K562 (cell line): Measurements from ENCODE around the gene CCNB1. TPM values are rescaled to one million over a fixed set of nuclear protein-coding genes. Genes with fewer than 3 reads are reported as not detected.

ENCODE experiments used
- ASH1L ChIP-seq: fragments of 450-650 bp; IDR thresholded peaks from 2 replicates; pipeline ENCODE4 v1.6.1; 2018; ENCODE audit warnings: borderline replicate concordance, mild to moderate bottlenecking, low read depth; ENCODE audit not compliant: partially characterized antibody
- BCL6 ChIP-seq: fragments of 250-450 bp; sonication (Bioruptor Pico); IDR thresholded peaks from 2 replicates; pipeline ENCODE4 v1.4.0; 2020
- DEAF1 ChIP-seq: fragments of 450-650 bp; formaldehyde crosslinking; IDR thresholded peaks from 2 replicates; pipeline ENCODE4 v1.4.0; 2020; ENCODE audit warnings: mild to moderate bottlenecking, moderate library complexity
- FOXK2 ChIP-seq, 2 experiments: fragments of 450-650 bp; IDR thresholded peaks in 1 of 2; conservative IDR thresholded peaks in 1 of 2; 2 replicates each; pipeline ENCODE4 v1.6.1; 2016; ENCODE audit warnings: low read depth in 2 of 2, mild to moderate bottlenecking in 1 of 2
- KDM5B ChIP-seq: fragments of 200-600 bp; sonication (generic); IDR thresholded peaks from 2 replicates; pipeline ENCODE4 v1.6.1; 2012; ENCODE audit warnings: low read depth, mild to moderate bottlenecking, moderate library complexity, low read length, control low read depth, inconsistent platforms; ENCODE audit not compliant: insufficient replicate concordance
- MCM7 ChIP-seq, 2 experiments: fragments of 450-650 bp; IDR thresholded peaks; 2 replicates each; pipeline ENCODE4 v1.6.1; 2016 to 2018
- NCOR1 ChIP-seq: fragments of 450-650 bp; IDR thresholded peaks from 2 replicates; pipeline ENCODE4 v1.6.1; 2016; ENCODE audit warnings: mild to moderate bottlenecking, moderate library complexity
- NR2C1 ChIP-seq, 2 experiments: fragments of 450-650 bp; IDR thresholded peaks; 2 replicates each; pipeline ENCODE4 v1.6.1; 2017; ENCODE audit warnings: mild to moderate bottlenecking in 2 of 2, antibody characterized with exemption in 1 of 2, inconsistent platforms in 1 of 2, missing compliant biosample characterization in 1 of 2, missing genetic modification characterization in 1 of 2
- PML ChIP-seq: IDR thresholded peaks from 2 replicates; pipeline ENCODE4 v1.6.1; 2012; ENCODE audit warnings: low read length, inconsistent platforms
- RBM17 ChIP-seq: fragments of 200-400 bp; formaldehyde crosslinking; IDR thresholded peaks from 2 replicates; pipeline ENCODE4 v1.6.1; 2017; ENCODE audit warnings: low read depth, mild to moderate bottlenecking, low read length, borderline replicate concordance
- TGIF2 ChIP-seq: sonication (generic); formaldehyde crosslinking; IDR thresholded peaks from 2 replicates; pipeline ENCODE4 v1.8.1; 2022; ENCODE audit warnings: mild to moderate bottlenecking, missing genetic modification reagents, moderate library complexity
- USF1 ChIP-seq: sonication (generic); formaldehyde crosslinking; IDR thresholded peaks from 2 replicates; pipeline ENCODE4 v1.9.0; 2022; ENCODE audit warnings: mild to moderate bottlenecking, missing genetic modification reagents
- ZBTB43 ChIP-seq: sonication (generic); formaldehyde crosslinking; IDR thresholded peaks from 2 replicates; pipeline ENCODE4 v1.8.0; 2023; ENCODE audit warnings: mild to moderate bottlenecking, missing genetic modification reagents
- ZNF324 ChIP-seq: fragments of 250-450 bp; sonication (Bioruptor Pico); IDR thresholded peaks from 2 replicates; pipeline ENCODE4 v1.4.0; 2020; ENCODE audit warnings: mild to moderate bottlenecking
- ZNF395 ChIP-seq: fragments of 200-800 bp; sonication (Bioruptor generic); IDR thresholded peaks from 2 replicates; pipeline ENCODE4 v1.6.1; 2017; ENCODE audit warnings: missing genetic modification characterization, missing compliant biosample characterization
- polyA plus RNA-seq, 8 experiments: library from polyadenylated mRNA; depleted of rRNA in 4 of 8; stranded (reverse) in 5 of 8; unstranded in 3 of 8; fragments of >200 nt; fragmentation: Nextera tagmentation in 2 of 8; fragmentation: Illumina TruSeq in 1 of 8; extraction: Ambion mirVana in 2 of 8; extraction: Trizol in 1 of 8; gene quantifications; 2 replicates each; pipeline versions ENCODE4 v1.2.1 to v1.2.3, GENCODE V29; 2011 to 2014; ENCODE audit warnings: inconsistent platforms in 1 of 8, missing spikeins in 1 of 8
- total RNA-seq, 7 experiments: library from RNA; depleted of rRNA in 6 of 7; stranded (reverse); fragments of >200 nt in 6 of 7; fragmentation: Illumina TruSeq in 2 of 7; extraction: Trizol in 2 of 7; gene quantifications; 2 replicates each; pipeline versions ENCODE4 v1.2.1 to v1.2.3, GENCODE V29; 2011 to 2021; ENCODE audit warnings: low replicate concordance in 1 of 7
- TF ChIP-seq, protein P1 (sequence below): fragments of 250-450 bp; sonication (Bioruptor Pico); IDR thresholded peaks from 2 replicates; pipeline ENCODE4 v1.6.1; 2021; ENCODE audit warnings: mild to moderate bottlenecking
- TF ChIP-seq, protein P2 (sequence below): fragments of 250-450 bp; sonication (Bioruptor Pico); IDR thresholded peaks from 2 replicates; pipeline ENCODE4 v1.9.0; 2021; ENCODE audit warnings: mild to moderate bottlenecking, inconsistent platforms

CCNB1 gene
- total and polyA plus RNA-seq, 9 of the 15 experiments (the other 6 are each of a cell fraction or from before 2014, with no cell fraction given) = 165 to 679 (median 271) TPM

GRCh38 chr5:69217548-69218526 lies 50.9 kb downstream of the CCNB1 start (continued):
- peak; percentile 61; the same call in 1 of the 2 replicates for TF ChIP-seq ZNF395
- TF ChIP-seq MCM7 (IDR thresholded peaks at IDR 0.05) = no peak
- 0 out of 4 replicates have a peak, but pooled peaks of 1 of the 2 experiments have one; percentile 10 for TF ChIP-seq FOXK2 (conservative IDR thresholded peaks at IDR 0.05 in 1 of 2, IDR thresholded peaks at IDR 0.05 in 1 of 2; ENCODE audit: low read depth in 2 of 2)
- TF ChIP-seq ZBTB43 = peak; percentile 69; the same call in 1 of the 2 replicates
- peak; percentile 78 for TF ChIP-seq NR2C1 (IDR thresholded peaks at IDR 0.05)
- TF ChIP-seq NR2C1 (tag; IDR thresholded peaks at IDR 0.05) = peak; percentile 72
- TF ChIP-seq PML = peak; percentile 64
- TF ChIP-seq TGIF2 (CRISPR knock-in tag) = peak; percentile 23; the same call in 1 of the 2 replicates
- no peak for TF ChIP-seq ZNF324 (CRISPR knock-in tag)
- no peak for TF ChIP-seq DEAF1 (CRISPR knock-in tag)
- TF ChIP-seq, protein P1, sequence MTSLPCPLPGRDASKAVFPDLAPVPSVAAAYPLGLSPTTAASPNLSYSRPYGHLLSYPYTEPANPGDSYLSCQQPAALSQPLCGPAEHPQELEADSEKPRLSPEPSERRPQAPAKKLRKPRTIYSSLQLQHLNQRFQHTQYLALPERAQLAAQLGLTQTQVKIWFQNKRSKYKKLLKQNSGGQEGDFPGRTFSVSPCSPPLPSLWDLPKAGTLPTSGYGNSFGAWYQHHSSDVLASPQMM (CRISPR knock-in tag) = no peak
- TF ChIP-seq NCOR1 = no peak
- peak; percentile 65 for TF ChIP-seq ASH1L
- TF ChIP-seq, protein P2, sequence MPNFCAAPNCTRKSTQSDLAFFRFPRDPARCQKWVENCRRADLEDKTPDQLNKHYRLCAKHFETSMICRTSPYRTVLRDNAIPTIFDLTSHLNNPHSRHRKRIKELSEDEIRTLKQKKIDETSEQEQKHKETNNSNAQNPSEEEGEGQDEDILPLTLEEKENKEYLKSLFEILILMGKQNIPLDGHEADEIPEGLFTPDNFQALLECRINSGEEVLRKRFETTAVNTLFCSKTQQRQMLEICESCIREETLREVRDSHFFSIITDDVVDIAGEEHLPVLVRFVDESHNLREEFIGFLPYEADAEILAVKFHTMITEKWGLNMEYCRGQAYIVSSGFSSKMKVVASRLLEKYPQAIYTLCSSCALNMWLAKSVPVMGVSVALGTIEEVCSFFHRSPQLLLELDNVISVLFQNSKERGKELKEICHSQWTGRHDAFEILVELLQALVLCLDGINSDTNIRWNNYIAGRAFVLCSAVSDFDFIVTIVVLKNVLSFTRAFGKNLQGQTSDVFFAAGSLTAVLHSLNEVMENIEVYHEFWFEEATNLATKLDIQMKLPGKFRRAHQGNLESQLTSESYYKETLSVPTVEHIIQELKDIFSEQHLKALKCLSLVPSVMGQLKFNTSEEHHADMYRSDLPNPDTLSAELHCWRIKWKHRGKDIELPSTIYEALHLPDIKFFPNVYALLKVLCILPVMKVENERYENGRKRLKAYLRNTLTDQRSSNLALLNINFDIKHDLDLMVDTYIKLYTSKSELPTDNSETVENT (CRISPR knock-in tag) = peak; percentile 63; the same call in 1 of the 2 replicates
- TF ChIP-seq BCL6 (CRISPR knock-in tag) = no peak
- TF ChIP-seq KDM5B = peak; percentile 75
- no peak for TF ChIP-seq RBM17
- peak; percentile 22; the same call in 1 of the 2 replicates for TF ChIP-seq USF1 (CRISPR knock-in tag)
